Activated gamma-delta T cell (primary cell): ENCODE measurements around the gene OR52M1.

ENCODE experiments used
- DNase-seq: peaks from one replicate; lab custom pipeline; 2025; lab: John Stamatoyannopoulos, UW

Gene OR52M1

DNA sequence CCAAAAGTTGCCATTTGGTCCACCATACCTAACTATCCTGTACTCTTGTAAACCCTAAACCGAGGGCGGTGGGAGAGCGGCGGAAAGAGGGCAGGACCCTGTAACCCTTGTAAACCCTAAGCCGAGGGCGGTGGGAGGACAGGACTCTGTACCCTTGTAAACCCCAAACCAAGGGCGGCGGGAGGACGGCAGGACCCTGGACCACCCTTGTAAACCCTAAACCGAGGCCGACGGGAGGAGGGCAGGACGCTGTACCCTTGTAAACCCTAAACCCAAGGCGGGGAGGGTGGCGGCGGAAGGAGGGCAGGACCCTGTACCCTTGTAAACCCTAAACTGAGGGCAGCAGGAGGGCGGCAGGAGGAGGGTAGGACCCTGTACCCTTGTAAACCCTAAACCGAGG is 24.1 kb downstream of the OR52M1 start:
- no peak for DNase-seq

DNA sequence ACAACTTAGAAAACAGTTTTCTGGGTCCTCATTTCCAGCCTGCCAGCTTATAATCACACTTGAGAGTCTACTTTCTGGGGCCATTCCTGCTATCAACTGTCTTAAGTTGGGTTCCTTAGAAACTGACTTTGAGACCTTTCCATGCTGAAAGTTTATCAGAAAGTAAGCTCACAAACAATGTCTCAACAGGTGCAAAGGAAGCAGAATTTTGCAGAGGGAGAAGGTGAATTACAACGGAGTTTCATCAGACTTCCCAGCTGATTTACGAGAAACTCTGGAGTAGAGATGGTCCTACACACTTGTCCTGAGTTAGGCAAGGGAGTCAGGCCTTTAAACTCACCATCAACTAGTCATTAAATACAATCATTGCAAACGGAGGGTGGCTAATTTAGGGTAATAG is 31.9 kb downstream of the OR52M1 start:
- no peak for DNase-seq

DNA sequence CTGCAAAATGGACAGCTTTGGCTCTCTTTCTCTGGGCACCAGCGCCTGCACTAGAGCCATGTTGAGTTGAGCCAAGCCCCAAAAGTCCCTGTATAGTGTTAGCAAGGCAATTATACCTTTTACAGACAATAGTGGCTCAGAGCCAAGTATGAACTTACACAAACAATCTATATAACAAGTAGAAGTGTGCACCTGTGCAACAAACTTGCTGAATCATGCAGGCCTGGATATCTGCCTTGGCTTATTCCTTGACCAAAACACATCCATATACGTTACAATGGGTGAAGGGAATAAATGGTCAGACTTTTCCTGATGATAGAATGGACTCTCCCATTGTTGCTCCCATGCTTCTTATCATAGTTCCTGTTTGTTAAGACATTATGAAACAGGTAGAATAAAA is 32.8 kb downstream of the OR52M1 start:
- no peak for DNase-seq

DNA sequence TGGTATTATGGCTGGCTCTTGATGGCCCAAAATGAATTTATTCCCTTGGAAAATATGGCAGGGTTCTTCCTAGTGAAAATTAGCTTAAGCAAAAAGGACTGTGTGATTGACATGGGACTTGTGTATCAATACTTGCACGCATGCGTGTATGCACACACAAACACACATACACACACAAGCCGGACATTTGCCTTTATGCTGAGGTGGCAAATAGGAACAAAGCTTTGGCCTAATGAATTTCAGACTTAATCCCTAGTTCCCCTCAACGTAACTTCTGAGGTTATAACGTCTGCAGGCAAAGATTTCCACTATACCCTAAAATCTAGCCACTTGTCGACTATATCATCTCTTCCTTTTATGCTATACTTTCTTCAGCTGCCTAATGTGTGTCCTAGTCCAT is 33.6 kb downstream of the OR52M1 start:
- DNase-seq: no peak

DNA sequence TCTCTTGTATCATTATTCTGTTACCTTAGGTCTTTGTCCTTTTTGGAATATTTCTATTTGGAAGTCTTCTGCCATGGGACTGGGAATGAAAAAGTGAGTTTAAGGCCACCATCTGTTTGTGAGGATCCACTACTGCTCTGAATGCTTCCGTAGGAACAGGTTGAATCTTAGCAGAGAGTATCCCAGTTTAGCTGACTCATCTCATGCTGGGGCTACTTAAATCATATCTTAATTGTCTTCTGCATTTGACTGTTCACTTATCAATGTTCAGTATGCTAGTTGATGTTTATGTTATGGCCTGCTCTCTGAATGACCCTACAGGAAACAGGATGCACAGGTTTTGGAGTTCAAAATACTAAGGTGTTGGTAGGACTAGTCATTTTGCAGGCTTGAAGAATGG is 35.1 kb downstream of the OR52M1 start:
- DNase-seq: no peak

DNA sequence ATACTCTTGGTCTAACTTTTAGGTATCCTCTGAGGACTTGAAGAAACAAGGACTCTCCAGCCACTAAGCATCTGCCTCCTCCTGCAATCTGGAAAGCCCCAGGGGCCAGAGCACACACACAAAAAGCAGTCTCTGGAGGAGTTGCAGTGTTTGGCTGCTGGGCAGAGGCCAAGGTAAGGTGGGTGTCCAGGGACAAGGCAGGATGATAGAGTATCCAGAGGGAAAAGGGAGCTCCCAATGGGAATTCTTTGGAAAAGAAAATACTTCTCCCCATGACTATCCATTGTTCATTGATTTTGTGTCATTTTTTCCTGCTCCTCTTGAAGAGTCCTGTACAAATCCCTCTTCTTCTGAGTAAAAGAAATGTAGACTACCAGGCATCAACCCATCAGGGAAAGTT is 36.5 kb downstream of the OR52M1 start, which contains the start of gene OR52I2:
Gene OR52I2 (plus strand): TSS at position 301 of the 400 bp plus-strand sequence.
- DNase-seq: no peak

DNA sequence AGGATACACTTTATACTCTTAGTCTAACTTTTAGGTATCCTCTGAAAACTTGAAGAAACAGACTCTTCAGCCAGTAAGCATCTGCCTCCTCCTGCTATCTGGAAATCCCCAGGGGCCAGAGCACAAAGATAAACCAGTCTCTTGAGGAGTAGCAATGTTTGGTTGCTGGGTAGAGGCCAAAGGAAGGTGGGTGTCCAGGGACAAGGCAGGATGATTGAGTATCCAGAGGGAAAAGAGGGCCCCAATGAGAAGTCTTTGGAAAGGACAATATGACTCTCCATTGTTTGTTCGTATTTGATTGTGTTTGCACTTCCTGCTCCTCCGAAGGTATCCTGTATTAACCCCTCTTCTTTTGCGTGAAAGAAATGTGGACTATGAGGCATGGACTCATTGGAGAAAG is 44.0 kb downstream of the OR52M1 start:
- DNase-seq: no peak

DNA sequence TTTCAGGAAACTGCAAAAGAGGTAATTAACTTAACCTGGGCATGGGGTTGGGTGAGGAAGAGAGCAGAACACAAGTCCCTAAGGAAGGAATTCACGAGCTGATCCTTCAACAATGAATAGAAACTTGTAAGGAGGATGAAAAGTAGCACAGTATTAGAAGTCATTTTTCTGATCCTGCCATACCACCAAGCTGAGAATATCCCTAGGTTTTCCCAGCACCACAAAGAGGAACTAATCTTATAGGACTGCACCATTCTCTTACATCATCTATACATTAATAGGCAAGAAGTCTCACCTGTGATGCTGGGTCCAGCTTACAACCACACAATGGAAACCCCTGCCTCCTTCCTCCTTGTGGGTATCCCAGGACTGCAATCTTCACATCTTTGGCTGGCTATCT is 48.7 kb downstream of the OR52M1 start, which contains the start of gene OR52I1:
Gene OR52I1 (plus strand): TSS at position 301 of the 400 bp plus-strand sequence. CDS start 0 bp downstream, at position 301.
- DNase-seq: no peak
